Neuronal stem cell (in vitro differentiated cells): Measurements from ENCODE around the gene STX18.
A peak's percentile ranks its signal among the peaks of the same experiment; 100 is the strongest.

Experiments used
- DNase-seq: peaks from one replicate; pipeline ENCODE4 v3.0.0-alpha.2; 2013; ENCODE audit warnings: low spot score
- H2AFZ ChIP-seq: one replicate; pipeline ENCODE4 v1.6.1; 2013; ENCODE audit warnings: mild to moderate bottlenecking, low read length, inconsistent platforms
- H2AK5ac ChIP-seq: 2 replicates; pipeline ENCODE4 v1.6.1; 2013; ENCODE audit warnings: low read depth, mild to moderate bottlenecking, inconsistent platforms, low read length, moderate library complexity, mixed read lengths
- H2BK120ac ChIP-seq: 2 replicates; pipeline ENCODE4 v1.6.1; 2013; ENCODE audit warnings: low read depth, mild to moderate bottlenecking, inconsistent platforms, low read length, moderate library complexity, mixed read lengths
- H2BK12ac ChIP-seq: one replicate; pipeline ENCODE4 v1.6.1; 2013; ENCODE audit warnings: low read length, inconsistent platforms
- H2BK15ac ChIP-seq: 2 replicates; pipeline ENCODE4 v1.6.1; 2013; ENCODE audit warnings: mild to moderate bottlenecking, low read length, inconsistent platforms, mixed read lengths
- H2BK5ac ChIP-seq: one replicate; pipeline ENCODE4 v1.6.1; 2013; ENCODE audit warnings: inconsistent platforms, mild to moderate bottlenecking, low read length, moderate library complexity
- H3K14ac ChIP-seq: one replicate; pipeline ENCODE4 v1.6.1; 2013; ENCODE audit warnings: low read length, inconsistent platforms
- H3K18ac ChIP-seq: 2 replicates; pipeline ENCODE4 v1.6.1; 2013; ENCODE audit warnings: low read length, inconsistent platforms
- H3K23ac ChIP-seq: 2 replicates; pipeline ENCODE4 v1.6.1; 2013; ENCODE audit warnings: low read depth, mild to moderate bottlenecking, mixed read lengths, low read length, inconsistent platforms; ENCODE audit not compliant: poor library complexity
- H3K27ac ChIP-seq: replicated peaks from 3 replicates; pipeline ENCODE4 v1.5.1; 2013; ENCODE audit warnings: low read length, inconsistent platforms
- H3K27me3 ChIP-seq, 3 experiments: 2 replicates each; pipeline ENCODE4 v1.6.1; 2013; ENCODE audit warnings: low read length in 3 of 3, mild to moderate bottlenecking in 2 of 3, inconsistent platforms in 1 of 3, low read depth in 1 of 3, mixed read lengths in 1 of 3, moderate library complexity in 1 of 3; ENCODE audit not compliant: control insufficient read depth in 3 of 3, insufficient read depth in 3 of 3
- H3K36me3 ChIP-seq, 2 donors: replicated peaks in 1 of 2; 2 replicates each; pipeline ENCODE4 v1.6.1; 2013; ENCODE audit warnings: low read length in 2 of 2; ENCODE audit not compliant: control insufficient read depth in 2 of 2, insufficient read depth in 2 of 2
- H3K4ac ChIP-seq: 2 replicates; pipeline ENCODE4 v1.6.1; 2013; ENCODE audit warnings: inconsistent platforms, mild to moderate bottlenecking, low read length, moderate library complexity
- H3K4me1 ChIP-seq, 2 donors: 1 replicate in 1 of 2; 2 replicates in 1 of 2; pipeline ENCODE4 v1.6.1; 2013; ENCODE audit warnings: low read length in 2 of 2, low read depth in 1 of 2; ENCODE audit not compliant: control insufficient read depth in 2 of 2, insufficient read depth in 1 of 2
- H3K4me2 ChIP-seq: one replicate; pipeline ENCODE4 v1.6.1; 2013; ENCODE audit warnings: mild to moderate bottlenecking, low read length, inconsistent platforms; ENCODE audit not compliant: insufficient read depth, poor library complexity, severe bottlenecking
- H3K4me3 ChIP-seq, 2 donors: 2 replicates each; pipeline ENCODE4 v1.5.1; 2013; ENCODE audit warnings: low read length in 2 of 2, mild to moderate bottlenecking in 2 of 2, inconsistent platforms in 1 of 2, moderate library complexity in 1 of 2
- H3K79me1 ChIP-seq: one replicate; pipeline ENCODE4 v1.6.1; 2013; ENCODE audit warnings: low read depth, mild to moderate bottlenecking, inconsistent platforms, low read length, moderate library complexity
- H3K9ac ChIP-seq: one replicate; pipeline ENCODE4 v1.6.1; 2013; ENCODE audit warnings: mild to moderate bottlenecking, low read depth, low read length, inconsistent platforms; ENCODE audit not compliant: poor library complexity
- H3K9me3 ChIP-seq, 2 donors: replicated peaks in 1 of 2; 2 replicates each; pipeline versions ENCODE3 to v1.6.1; 2013; ENCODE audit warnings: low read length in 2 of 2, mild to moderate bottlenecking in 2 of 2, inconsistent platforms in 1 of 2, low read depth in 1 of 2, mixed read lengths in 1 of 2, moderate library complexity in 1 of 2; ENCODE audit not compliant: control insufficient read depth in 2 of 2, insufficient read depth in 1 of 2
- H4K8ac ChIP-seq: one replicate; pipeline ENCODE4 v1.6.1; 2013; ENCODE audit warnings: low read depth, mild to moderate bottlenecking, inconsistent platforms, low read length, moderate library complexity
- H4K91ac ChIP-seq: one replicate; pipeline ENCODE4 v1.6.1; 2013; ENCODE audit warnings: low read length, low read depth, mild to moderate bottlenecking, inconsistent platforms; ENCODE audit not compliant: poor library complexity
- WGBS, 2 donors: extraction: QIAGEN DNeasy Blood & Tissue Kit; methylation state at CpG; one replicate each; pipeline ENCODE4 v1.1.7; 2013; ENCODE audit warnings: missing lambda C conversion rate in 2 of 2, mixed read lengths in 1 of 2; ENCODE audit not compliant: insufficient read length in 2 of 2, insufficient replicate concordance in 1 of 2; ENCODE audit errors: extremely low coverage in 2 of 2; 5-methylcytosine and 5-hydroxymethylcytosine counted together

STX18 gene

GRCh38 chr4:4583606-4584005 lies 41.8 kb upstream of the STX18 start:
- whole genome bisulfite sequencing, 2 donors = no CpG with 5 or more reads among the region's 4 CpGs
- H2BK5ac ChIP-seq = no peak overlapping the region

DNA sequence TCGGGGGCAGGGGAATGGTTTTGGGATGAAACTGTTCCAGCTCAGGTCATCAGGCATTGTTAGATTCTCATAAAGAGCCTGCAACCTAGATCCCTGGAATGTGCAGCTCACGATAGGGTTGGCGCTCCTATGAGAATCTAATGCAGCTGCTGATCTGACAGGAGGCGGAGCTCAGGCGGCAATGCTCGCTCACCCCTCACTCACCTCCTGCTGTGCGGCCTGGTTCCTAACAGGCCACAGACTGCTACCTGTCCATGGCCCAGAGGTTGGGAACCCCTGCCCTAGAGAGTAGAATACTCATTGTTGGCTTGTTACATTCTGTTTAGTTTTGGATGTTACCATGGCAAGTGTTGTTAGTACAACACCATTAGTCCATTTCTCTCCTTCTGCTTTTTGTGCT lies 40.8 kb upstream of the STX18 start:
- no peak overlapping the region for H3K27ac ChIP-seq
- H3K4me2 ChIP-seq = no peak overlapping the region
- WGBS, 2 donors = no CpG with 5 or more reads among the region's 7 CpGs
- no peak overlapping the region for H4K91ac ChIP-seq
- no peak overlapping the region for H3K4me3 ChIP-seq
- H3K18ac ChIP-seq = no peak overlapping the region
- H2AK5ac ChIP-seq = no peak overlapping the region
- H3K9me3 ChIP-seq = peaks cover 1 to 9% of the 10 kb centered on the region in 2 donors
- peaks cover 0 to 3% (median 0%) of the 10 kb centered on the region in 3 experiments for H3K27me3 ChIP-seq
- no peak overlapping the region for H3K14ac ChIP-seq
- H3K9ac ChIP-seq = no peak overlapping the region
- no peak overlapping the region for H2BK15ac ChIP-seq
- no peaks in the 10 kb centered on the region for H3K36me3 ChIP-seq
- no peak overlapping the region for H2BK12ac ChIP-seq
- no peaks in the 10 kb centered on the region for H3K79me1 ChIP-seq
- H2BK5ac ChIP-seq = no peak overlapping the region
- no peak for DNase-seq
- H2BK120ac ChIP-seq = no peak overlapping the region
- peaks cover 12 to 23% of the 10 kb centered on the region in 2 donors for H3K4me1 ChIP-seq
- H2AFZ ChIP-seq = no peak overlapping the region
- H4K8ac ChIP-seq = no peak overlapping the region
- no peak overlapping the region for H3K23ac ChIP-seq
- no peak overlapping the region for H3K4ac ChIP-seq

More at GRCh38 chr4:4583606-4584005, 41.8 kb upstream of the STX18 start:
- Histone ChIP-seq H4K8ac (no peak overlapping the region), H3K27me3 (no peaks in the 10 kb centered on the region), H3K18ac (no peak overlapping the region), H3K9ac (no peak overlapping the region), H3K4me2 (no peak overlapping the region), H3K27ac (no peak overlapping the region), H3K14ac (no peak overlapping the region), H3K79me1 (no peaks in the 10 kb centered on the region), H3K9me3 (peaks cover 0 to 9% of the 10 kb centered on the region in 2 donors), H3K4me1 (peaks cover 10 to 15% of the 10 kb centered on the region in 2 donors), H2BK120ac (no peak overlapping the region), H3K23ac (no peak overlapping the region), H3K36me3 (no peaks in the 10 kb centered on the region), H3K4me3 (no peak overlapping the region), H3K4ac (no peak overlapping the region), H2BK15ac (no peak overlapping the region), H4K91ac (no peak overlapping the region), H2BK12ac (no peak overlapping the region), H2AFZ (no peak overlapping the region), H2AK5ac (no peak overlapping the region)
- no peak for DNase-seq

DNA sequence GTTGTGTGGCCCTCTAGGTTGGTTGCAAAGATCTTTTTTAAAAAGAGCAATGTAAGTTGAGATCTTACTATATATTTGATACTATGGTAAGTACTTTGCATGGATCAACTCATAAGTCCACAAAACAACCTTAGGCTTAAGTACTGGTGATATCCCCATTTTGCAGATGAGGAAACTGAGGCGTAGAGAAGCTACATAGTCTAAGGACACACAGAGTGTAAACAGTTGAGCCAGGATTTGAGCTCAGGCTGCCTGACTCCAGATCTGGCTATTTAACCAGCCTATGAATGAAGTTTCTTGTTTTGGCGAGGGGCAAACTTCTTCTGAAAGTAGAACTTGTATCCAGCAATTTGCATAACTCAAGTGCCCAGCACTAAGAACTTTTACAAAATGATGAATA lies 38.6 kb upstream of the STX18 start:
- H3K9me3 ChIP-seq = peaks cover 2 to 3% of the 10 kb centered on the region in 2 donors
- H2AK5ac ChIP-seq = no peak overlapping the region
- no CpG with 5 or more reads among the region's 2 CpGs for WGBS, 2 donors
- H2BK15ac ChIP-seq = no peak overlapping the region
- H2BK12ac ChIP-seq = no peak overlapping the region
- H3K27ac ChIP-seq = no peak overlapping the region
- H3K4me3 ChIP-seq = no peak overlapping the region
- H3K23ac ChIP-seq = no peak overlapping the region
- H2AFZ ChIP-seq = no peak overlapping the region
- no peak for DNase-seq
- H3K27me3 ChIP-seq = peaks cover 0 to 15% (median 0%) of the 10 kb centered on the region in 3 experiments
- no peak overlapping the region for H3K4ac ChIP-seq
- no peak overlapping the region for H3K4me2 ChIP-seq
- H3K18ac ChIP-seq = no peak overlapping the region
- no peak overlapping the region for H3K9ac ChIP-seq
- no peak overlapping the region for H2BK120ac ChIP-seq
- H4K91ac ChIP-seq = no peak overlapping the region
- no peaks in the 10 kb centered on the region for H3K79me1 ChIP-seq
- H2BK5ac ChIP-seq = no peak overlapping the region
- H4K8ac ChIP-seq = no peak overlapping the region
- H3K36me3 ChIP-seq = no peaks in the 10 kb centered on the region
- H3K4me1 ChIP-seq = peaks cover 18 to 31% of the 10 kb centered on the region in 2 donors
- H3K14ac ChIP-seq = no peak overlapping the region

DNA sequence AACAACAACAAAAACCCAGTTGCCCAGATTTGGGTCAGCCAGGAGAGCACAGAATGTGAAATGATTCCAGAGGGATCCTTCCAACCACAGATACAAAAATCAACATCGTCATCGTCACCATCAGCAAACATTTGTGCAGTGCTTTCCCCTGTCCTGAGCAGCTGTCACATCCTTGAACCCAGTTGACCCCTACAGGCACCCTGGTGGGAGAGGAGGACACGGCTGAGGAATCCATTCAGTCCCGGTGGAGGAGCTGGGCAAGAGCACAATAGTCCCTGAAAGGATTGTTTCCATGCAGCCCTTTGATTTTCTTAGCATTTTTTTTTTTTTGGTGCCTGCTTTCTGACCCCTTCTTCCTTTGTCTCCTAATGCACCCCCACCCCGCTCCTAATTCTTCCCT lies 37.1 kb upstream of the STX18 start:
- Histone ChIP-seq H3K79me1 (no peaks in the 10 kb centered on the region), H3K36me3 (no peaks in the 10 kb centered on the region), H3K9ac (no peak overlapping the region), H3K4me3 (no peak overlapping the region), H2AK5ac (no peak overlapping the region), H2BK15ac (no peak overlapping the region), H3K4me2 (no peak overlapping the region), H3K27me3 (peaks cover 0 to 24% (median 0%) of the 10 kb centered on the region in 3 experiments), H2BK5ac (no peak overlapping the region), H2BK120ac (no peak overlapping the region), H2BK12ac (no peak overlapping the region), H3K18ac (no peak overlapping the region), H3K14ac (no peak overlapping the region), H3K9me3 (peaks cover 2 to 3% of the 10 kb centered on the region in 2 donors), H2AFZ (no peak overlapping the region), H4K8ac (no peak overlapping the region), H3K27ac (no peak overlapping the region), H3K4ac (no peak overlapping the region), H3K23ac (no peak overlapping the region), H4K91ac (no peak overlapping the region), H3K4me1 (peaks cover 25 to 43% of the 10 kb centered on the region in 2 donors)
- no CpG with 5 or more reads among the region's 5 CpGs for WGBS, 2 donors
- peak; percentile 82 for DNase-seq
